Cardiac muscle cell (in vitro differentiated cells and primary cell): Measurements from ENCODE around the gene C1QL3. TPM values are rescaled to one million over a fixed set of nuclear protein-coding genes. Genes with fewer than 3 reads are reported as not detected.

Source experiments
- DNase-seq, 2 donors: peaks; one replicate each; pipeline versions ENCODE4 v3.0.0 to v3.0.0-alpha.2; 2010 to 2017; ENCODE audit warnings: low read depth in 1 of 2, low spot score in 1 of 2
- H3K27ac ChIP-seq: fragments of 200-600 bp; sonication (generic); 2 replicates; pipeline ENCODE4 v1.5.1; 2016
- H3K27me3 ChIP-seq: fragments of 200-600 bp; sonication (generic); 2 replicates; pipeline ENCODE4 v1.6.0; 2016; ENCODE audit warnings: control low read depth
- H3K36me3 ChIP-seq: fragments of 200-600 bp; sonication (generic); 2 replicates; pipeline ENCODE4 v1.5.1; 2016; ENCODE audit warnings: control low read depth
- H3K4me1 ChIP-seq: fragments of 200-600 bp; sonication (generic); 2 replicates; pipeline ENCODE4 v1.8.1; 2017; ENCODE audit warnings: low read depth, mild to moderate bottlenecking, mixed run types
- H3K4me3 ChIP-seq: fragments of 200-600 bp; sonication (generic); 2 replicates; pipeline ENCODE4 v1.5.1; 2016; ENCODE audit warnings: mild to moderate bottlenecking
- H3K9me3 ChIP-seq: fragments of 200-600 bp; sonication (generic); 2 replicates; pipeline ENCODE4 v1.5.1; 2017; ENCODE audit warnings: low read depth, mild to moderate bottlenecking, control low read depth
- polyA plus RNA-seq: library from polyadenylated mRNA; unstranded; fragments of >200 nt; fragmentation: Nextera tagmentation; extraction: Ambion mirVana; gene quantifications from 2 replicates; pipeline ENCODE4 v1.2.1, GENCODE V29; 2016
- total RNA-seq: library from RNA; depleted of rRNA; stranded (reverse); fragments of >200 nt; gene quantifications from 2 replicates; pipeline ENCODE4 v1.2.3, GENCODE V29; 2016
- TF ChIP-seq, protein P1 (sequence below): IDR thresholded peaks from 2 replicates; pipeline ENCODE4 v1.5.1; 2012; ENCODE audit warnings: low read depth, mild to moderate bottlenecking, low read length

Gene C1QL3
- total and polyA plus RNA-seq, 2 experiments from 2014 or later = not detected

- no peaks in the 10 kb centered on the region for H3K27me3 ChIP-seq
- H3K4me1 ChIP-seq = no peaks in the 10 kb centered on the region
- DNase-seq = no peak
- no peaks in the 10 kb centered on the region for H3K9me3 ChIP-seq
- no peak overlapping the region for H3K27ac ChIP-seq
- H3K4me3 ChIP-seq = no peak overlapping the region
- TF ChIP-seq, protein P1, sequence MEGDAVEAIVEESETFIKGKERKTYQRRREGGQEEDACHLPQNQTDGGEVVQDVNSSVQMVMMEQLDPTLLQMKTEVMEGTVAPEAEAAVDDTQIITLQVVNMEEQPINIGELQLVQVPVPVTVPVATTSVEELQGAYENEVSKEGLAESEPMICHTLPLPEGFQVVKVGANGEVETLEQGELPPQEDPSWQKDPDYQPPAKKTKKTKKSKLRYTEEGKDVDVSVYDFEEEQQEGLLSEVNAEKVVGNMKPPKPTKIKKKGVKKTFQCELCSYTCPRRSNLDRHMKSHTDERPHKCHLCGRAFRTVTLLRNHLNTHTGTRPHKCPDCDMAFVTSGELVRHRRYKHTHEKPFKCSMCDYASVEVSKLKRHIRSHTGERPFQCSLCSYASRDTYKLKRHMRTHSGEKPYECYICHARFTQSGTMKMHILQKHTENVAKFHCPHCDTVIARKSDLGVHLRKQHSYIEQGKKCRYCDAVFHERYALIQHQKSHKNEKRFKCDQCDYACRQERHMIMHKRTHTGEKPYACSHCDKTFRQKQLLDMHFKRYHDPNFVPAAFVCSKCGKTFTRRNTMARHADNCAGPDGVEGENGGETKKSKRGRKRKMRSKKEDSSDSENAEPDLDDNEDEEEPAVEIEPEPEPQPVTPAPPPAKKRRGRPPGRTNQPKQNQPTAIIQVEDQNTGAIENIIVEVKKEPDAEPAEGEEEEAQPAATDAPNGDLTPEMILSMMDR = no peak
- no peaks in the 10 kb centered on the region for H3K36me3 ChIP-seq
Measured at GRCh38 chr10:16466001-16466400, 55.7 kb downstream of the C1QL3 start.

Other genes with a start within 250 kb of the C1QL3 start
- 1.4 and 5.3 TPM in 2 replicates for gene PTER, start 84.9 kb downstream of the C1QL3 start, total RNA-seq
- 3.3 and 5.9 TPM in 2 replicates for gene PTER, start 84.9 kb downstream of the C1QL3 start, polyA plus RNA-seq